Right lung (tissue), 5 donors: ENCODE data around the gene MGMT. TPM values are rescaled to one million over a fixed set of nuclear protein-coding genes. Genes with fewer than 3 reads are reported as not detected.

Experiments used
- DNase-seq, 2 donors: peaks; one replicate each; pipeline ENCODE4 v3.0.0-alpha.2; 2013
- polyA plus RNA-seq, 5 donors: library from polyadenylated mRNA; unstranded; fragments of 120-200 nt; gene quantifications; one replicate each; pipeline versions ENCODE4 v1.2.1 to v1.2.3, GENCODE V29; 2013; ENCODE audit warnings: inconsistent platforms in 1 of 5, low replicate concordance in 1 of 5; ENCODE audit not compliant: insufficient read length in 5 of 5, insufficient read depth in 1 of 5

Gene MGMT
- polyA plus RNA-seq, 5 donors = 12.1 to 22.3 (median 15.6) TPM

DNA sequence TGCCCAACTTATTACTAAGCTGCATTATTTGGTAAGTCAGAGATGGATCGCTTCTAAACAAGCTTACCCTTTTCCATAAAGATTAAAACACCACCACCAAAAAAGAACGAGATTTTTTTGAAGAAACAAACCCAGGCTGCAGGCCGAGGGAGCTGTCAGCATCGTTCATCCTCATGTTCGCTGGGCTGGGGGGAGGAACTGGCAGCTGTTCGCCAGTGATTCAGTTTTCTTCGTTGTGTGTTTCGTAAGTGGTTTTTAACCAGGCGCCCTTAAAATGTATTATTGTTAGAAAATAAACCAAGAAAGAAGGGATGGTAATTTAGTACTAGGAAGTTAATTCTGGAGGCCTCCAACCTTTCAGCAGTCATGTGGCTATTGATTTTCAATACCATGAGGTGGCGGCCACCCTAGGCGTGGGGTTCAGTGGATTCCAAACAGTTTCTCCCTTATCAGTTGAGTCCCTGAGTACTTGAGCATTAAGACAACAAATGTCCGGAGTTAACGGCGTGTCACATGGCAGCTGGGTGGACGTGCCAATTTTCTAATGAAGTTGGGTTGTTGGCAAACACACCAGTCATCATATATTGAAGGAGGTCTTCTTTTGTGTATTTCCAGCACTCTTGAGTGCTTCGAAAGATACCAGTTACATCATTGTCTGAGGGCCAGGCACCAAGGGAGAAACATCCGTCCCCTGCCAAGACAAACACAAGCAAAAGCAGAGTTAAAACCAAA is 323.8 kb downstream of the MGMT start:
- DNase-seq = peak; percentile 50 to 60

DNA sequence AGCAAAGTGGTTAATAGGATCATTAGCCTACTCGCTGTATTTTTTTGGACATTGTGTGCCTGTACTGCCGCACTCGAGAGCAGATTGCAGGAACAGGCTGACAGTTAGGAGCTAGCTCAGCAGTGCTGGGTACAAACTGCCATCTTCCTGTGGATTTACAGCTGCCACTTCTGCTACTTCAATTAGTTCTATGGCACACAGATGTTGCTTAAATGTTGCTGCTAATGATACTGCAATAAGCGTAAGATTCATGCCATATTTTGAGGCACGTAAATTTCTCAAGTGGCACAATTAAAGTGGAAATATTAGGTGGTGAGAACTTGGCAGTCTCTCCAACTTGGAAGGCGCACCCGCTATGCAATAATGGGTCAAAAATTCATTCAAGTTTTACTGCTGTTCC is 325.1 kb downstream of the MGMT start:
- DNase-seq = no peak

DNA sequence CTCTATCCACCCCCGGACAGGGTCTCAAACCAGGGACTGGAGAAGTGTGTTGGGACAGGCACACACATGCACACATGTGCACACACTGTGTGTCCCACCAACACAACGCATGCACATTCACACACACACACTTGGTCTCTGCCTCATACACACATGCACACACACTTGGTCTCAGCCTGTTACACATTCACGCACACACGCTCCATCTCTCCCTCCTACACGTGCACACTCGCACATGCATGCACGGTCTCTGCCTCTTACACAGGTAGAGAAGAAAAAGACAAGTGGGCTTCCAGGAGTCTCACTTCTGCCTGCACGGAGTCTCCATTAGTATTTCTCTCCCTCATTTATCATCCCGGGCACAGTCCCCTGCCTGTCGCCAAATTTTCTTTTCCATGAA is 325.8 kb downstream of the MGMT start:
- no peak for DNase-seq

DNA sequence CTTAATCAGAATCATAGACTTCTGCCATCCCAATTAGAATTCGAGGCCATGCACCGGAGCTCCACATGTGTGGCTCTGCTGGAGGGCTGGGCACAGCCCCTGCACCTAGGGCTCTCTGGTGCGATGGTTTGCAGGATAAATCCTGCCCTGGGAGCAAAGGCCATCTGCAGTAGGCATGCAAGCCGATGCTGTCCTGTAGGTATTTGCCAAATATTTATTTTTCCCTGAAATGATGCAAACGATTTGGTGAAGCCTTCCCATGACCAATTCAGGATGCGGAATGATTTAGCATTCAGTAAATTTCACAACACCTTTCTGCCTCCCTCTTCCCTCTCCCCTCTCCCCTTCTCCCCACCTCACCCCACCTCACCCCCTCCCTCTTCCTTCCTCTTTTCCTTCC is 326.4 kb downstream of the MGMT start:
- DNase-seq = no peak

DNA sequence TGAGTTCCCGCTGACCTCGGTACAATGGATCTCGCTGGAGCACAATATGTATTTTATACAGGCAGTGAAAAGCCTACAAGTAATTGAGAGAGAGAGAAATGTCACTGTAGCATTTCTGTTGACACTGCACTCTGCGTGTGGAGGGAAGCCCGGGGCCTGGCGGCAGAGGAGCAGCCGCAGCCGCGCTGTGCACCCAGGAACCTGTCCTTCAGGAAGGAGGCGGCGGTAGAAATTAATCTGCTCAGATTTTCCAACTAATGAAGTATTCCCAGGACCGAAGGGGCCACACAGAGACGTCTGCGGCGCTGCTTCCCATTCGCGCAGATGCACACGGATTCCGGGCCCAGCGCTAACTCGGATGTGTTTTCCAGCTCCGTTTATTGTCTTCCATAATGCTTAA is 327.0 kb downstream of the MGMT start:
- no peak for DNase-seq

DNA sequence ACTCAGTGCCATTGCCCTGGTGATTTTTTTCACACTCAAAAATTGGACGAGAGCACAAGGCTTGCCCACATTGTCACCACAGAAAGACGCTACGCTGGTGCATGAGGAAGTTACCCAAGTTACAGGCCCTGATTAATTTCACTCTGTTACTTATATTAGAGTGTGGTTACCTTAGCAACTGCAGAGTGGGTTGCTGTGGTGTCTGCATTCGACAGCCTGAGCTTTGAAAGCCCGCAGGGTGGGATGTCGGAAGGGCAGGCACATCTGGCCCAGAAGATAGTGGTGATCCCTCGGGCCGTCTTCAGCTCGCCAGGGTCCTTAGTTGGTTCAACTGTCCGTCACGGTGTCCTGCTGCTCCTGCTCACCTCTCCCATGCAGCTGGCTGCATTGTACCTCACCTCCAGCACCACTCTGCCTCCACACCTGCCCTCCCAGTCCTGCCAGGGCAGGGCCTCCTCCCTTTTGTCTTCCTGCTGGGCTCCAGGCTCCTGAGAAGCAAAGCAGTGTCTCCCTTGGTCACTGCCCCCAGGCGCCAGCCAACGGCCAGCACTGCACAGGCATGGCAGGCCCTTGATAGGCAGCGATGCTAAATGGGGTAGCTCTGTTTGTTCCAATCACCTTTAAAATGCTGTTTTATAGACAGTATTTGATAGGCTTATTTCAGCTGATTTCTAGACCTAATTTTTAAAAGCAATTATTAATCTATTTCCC is 329.8 kb downstream of the MGMT start:
- no peak for DNase-seq

DNA sequence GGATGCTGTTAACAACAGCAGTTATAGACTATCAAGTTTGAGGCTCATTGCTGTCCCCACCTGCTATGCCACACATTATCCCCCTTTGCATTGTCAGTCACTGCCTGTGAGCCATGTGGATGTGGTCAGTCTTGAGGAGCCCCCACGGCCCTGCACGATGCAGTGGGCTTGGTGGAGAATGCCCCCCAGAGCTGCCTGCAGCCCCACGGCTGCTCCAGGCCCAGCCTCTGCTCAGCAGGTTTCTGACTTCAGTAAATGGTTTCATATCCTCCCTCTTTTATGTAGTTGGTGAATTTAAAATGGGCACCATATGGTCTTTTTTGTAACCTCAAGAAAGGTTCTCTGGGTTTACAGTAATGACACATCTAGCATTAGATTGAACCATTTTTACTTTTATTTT is 332.9 kb downstream of the MGMT start:
- DNase-seq = no peak

DNA sequence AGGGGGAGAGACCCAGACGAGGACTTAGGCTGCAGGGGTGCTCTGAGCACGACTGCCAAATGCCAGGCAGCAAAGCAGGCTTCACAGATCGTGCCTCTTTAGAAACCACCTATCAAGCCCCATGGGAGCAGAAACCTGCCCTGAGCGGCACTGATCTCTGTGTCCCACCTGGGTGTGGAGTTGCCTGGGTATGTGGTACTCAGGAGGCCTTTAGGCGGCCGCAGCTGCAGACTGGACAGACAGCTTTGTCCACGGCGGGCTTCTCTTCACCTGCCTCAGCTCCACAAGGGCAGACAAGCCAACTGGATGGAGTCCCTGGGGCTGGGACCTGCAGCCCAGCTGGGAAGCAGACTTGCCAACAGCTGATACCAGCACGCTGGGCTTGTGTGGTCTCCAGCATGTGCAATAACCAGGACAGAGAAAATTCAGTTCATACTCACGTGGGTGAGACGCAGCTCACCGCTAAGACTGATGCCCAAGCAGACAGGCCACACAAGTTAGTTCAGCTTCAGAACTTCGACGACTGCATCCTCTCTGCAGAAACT is 333.8 kb downstream of the MGMT start:
- no peak for DNase-seq

DNA sequence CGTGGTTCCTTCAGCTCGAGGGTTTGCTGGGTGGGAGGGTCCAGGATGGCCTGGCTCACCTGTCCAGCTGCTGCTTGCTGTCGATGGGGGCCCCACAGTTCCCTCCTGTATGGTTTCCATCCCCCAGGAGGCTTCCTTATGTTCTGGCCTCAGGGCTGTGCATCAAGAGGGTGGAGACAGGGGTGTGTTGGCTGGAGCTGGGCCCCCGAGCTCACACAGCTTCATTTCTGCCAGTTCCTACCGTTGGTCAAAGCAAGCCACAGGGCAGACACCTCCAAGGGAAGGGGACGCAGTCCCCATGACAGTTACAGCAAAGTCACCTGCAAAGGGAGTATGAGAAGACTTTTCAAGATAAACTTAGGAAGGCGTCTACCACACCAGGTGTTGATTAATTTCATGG is 340.2 kb downstream of the MGMT start:
- no peak for DNase-seq

DNA sequence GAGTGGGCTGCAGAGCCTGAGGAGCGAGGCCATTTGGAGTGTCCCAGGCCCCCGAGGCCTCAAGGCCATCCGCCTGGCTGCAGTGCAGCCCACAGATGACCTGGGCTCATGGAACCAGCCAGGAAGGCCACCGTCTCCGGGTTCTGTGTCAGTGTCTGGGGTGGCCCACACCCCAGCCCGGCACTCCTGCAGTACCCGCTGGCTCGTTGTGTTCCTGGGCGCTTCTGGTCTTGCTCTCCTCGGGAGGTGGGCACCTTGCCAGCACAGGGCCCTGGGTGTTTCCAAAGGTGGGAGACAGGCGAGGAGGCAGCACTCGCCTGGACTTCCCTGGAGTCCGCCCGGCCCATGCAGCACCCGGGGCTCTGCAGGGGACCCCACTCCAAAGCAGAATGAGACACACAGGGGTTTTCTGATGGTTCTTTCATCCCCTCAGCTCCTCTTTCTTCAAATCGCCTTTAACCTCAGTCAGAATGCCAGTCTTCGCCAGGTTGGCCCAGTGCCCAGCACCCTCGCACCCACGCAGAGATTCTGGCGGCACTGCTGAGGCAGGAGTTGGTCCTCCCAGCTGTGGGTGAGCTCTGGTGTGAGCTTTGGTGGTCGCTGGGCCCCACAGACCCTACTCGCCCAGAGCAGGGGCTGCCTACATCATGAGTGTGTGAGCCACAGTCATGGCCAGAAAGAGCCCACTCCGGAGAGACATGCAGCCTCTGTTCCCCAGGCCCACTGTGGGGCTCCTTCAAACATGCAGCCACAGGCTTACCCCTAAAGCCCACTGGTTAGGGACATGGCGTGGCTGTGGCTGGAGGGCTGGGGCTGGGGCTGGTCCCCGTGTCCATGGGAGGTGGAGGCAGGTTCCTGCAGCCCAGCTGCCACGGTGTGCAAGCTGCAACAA is 341.3 kb downstream of the MGMT start:
- no peak for DNase-seq

DNA sequence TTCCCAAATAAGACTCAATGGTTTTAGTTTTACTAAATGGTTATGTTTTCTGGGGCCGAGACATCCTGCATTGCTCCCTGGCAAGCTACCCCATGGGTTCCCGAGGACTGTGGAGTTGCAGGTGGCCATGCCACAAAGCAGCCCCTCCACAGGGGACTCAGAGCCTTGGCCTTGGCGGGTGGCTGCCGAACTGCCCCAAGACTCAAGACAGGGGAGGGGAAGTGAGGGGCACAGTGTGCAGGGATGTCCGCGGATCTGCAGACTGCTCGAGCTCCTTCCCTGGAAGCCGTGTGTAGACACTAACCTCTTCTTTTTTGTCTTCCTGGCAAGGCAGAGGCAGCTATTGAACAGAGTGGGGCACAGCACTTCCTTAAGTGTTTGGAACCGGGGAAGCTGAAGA is 342.4 kb downstream of the MGMT start:
- no peak for DNase-seq

DNA sequence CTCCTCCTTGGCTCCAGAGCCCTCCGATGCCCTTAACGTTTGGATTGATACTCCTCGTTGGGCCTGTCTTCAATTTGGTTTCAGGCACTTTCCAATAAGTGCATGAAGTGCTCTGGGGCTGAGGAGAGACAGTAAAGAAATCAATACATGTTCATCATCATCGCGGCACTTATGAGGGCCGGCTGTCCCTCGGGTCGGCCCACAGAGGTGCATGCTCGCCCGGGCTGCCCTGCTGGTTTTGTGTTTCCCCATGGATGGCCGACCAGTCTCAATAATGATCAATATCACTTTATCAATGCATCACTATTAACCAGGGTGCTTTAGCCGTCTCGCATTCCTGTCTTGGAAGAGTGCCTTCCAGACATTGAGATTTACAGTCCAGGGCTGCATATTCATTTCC is 342.8 kb downstream of the MGMT start:
- DNase-seq = no peak

DNA sequence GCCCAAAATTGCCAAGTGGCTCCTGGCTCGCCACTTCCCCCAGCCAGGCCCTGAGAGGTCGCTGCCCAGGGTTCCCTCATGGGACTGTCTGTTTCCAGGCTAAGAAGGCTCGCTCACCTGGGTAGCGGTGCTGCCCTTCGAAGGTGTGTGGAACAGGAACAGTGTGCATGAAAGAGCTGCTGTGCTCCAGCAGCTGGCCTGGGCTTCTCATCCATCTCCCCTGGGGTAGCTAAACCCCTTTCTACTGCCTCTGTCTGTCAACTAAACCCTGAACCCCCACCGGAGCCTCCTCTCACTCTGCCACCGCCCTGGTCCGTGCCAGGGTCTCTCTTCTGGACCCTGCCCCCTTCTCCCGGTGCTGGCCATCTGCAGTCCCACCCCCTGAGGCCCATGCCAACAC is 344.2 kb downstream of the MGMT start:
- no peak for DNase-seq

DNA sequence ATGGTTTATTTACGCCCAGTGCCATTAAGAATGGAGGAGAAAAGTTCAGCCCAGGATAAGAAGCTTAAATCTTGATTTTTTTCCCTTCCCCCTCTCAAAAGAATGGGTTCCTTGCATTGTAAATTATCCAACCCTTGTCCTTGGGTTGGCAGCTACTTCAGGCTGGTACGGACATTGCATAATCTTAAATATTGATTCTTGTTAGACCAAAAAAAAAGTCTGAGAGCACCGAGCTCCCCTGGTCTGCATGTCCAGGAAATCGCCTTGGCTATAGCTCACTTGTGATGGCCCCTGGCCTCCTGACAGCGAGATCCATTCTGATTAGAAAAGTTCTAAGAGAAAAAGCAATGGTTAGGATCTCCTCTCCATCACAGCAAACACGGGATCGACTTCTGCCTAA is 345.4 kb downstream of the MGMT start:
- DNase-seq = no peak

DNA sequence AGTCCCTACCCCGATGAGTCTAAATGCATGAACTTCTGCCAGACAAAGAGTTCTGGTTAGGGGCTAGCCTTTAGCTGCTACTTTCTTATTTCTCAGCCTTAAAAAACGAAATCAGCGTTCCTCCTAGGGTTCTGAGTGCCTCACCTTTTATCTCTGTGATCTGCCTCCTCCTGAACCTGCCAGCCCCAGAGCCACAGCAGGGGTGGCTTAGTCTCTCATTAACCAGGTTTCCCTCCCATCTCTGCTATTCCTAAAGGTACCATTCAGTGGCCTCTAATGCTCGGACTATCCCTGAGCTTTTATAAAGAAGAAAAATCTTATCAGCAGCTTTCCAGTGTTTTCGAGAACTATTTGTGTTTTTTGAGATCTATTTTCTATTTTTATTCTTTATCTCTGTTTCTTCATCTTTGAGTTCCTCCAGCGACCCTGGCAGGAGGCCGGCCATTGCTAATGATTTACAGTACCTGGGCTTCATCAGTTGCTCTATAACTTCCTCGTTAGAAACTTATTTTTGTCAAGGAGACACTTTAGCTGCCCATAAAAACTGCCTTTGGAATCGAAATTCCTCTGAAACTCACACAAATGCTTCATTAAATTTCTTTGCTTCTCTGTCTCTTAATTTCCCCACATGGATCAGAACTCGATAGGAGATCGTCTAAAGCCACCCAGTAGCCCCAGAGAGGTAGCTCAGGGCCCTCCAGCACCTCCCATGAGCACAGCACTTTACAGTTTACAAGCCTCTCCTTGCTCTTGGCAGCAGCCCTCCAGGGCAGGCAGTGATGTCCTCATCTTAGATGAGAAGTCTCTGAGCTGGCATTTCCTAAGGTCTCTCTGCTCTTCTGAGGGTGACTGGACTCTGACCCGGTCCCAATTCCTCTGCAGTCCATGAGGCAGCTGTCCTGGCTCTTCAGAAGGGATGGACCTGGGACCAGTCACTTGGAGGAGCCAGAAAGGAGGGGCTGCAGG is 347.9 kb downstream of the MGMT start:
- no peak for DNase-seq

DNA sequence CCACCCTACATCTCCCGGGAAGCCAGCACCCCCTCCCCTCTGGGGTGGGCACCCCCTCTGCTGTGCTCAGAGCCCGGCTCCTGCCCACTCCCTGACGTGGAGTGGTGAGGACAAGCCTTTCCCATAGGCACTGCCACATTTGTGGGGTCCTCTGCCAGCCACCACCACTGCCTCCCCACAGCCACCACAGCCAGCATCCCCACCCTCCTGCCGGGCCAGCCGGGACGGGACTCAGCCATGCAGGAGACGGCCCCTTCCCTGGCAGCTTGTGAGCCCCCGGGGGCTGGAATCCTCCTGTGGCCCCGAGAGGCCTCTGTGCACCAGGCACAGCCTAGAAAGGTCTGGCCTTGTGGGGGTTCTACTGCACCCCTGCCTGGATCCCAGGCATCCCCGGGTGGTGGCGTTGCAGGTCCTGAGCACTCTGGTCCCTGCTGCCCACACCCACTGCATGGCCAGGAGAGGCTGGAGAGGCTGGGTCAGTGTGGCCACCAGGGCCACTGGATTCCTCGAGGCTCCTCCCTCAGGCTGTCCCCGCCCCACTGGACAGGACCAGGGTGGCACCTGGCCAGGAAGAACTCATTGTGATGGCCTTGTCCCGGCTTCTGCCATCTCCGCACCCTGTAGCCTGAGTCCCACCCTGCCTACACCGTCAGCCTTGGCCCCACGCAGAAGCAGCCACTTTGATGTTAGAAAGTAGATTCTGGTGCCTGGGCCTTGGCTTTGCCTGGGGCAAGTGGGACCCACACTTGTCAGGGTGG is 349.0 kb downstream of the MGMT start:
- no peak for DNase-seq

DNA sequence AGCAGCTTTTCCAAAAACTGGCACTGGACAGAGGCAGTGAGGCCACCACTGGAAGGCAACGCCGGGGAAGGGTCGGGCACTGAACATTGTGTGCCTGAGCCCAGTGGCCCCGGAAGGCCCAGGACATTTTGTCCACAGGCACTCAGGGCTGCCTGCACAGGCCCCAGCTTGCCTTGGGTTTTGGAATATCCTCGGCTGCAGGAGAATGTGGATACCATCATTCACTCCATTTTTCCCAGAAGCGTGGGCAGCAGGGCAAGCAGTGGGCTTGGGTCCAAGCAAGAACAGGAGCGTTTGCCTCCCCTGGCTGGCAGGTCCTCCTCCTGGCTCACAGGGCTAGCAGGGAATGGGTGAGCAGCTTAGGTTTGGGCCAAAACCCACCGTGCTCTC is 349.6 kb downstream of the MGMT start:
- no peak for DNase-seq
